NOMO-1 treated with DMSO at 0.1 percent for 48 hours (cell line): ENCODE results near the gene NSMCE1.

ENCODE experiments used
- DNase-seq: peaks from one replicate; lab custom pipeline; 2025; ENCODE audit not compliant: unreplicated experiment; lab: John Stamatoyannopoulos, UW

Gene NSMCE1

GRCh38 chr16:27232901-27233625, 35.5 kb downstream of the NSMCE1 start:
- no peak for DNase-seq

DNA sequence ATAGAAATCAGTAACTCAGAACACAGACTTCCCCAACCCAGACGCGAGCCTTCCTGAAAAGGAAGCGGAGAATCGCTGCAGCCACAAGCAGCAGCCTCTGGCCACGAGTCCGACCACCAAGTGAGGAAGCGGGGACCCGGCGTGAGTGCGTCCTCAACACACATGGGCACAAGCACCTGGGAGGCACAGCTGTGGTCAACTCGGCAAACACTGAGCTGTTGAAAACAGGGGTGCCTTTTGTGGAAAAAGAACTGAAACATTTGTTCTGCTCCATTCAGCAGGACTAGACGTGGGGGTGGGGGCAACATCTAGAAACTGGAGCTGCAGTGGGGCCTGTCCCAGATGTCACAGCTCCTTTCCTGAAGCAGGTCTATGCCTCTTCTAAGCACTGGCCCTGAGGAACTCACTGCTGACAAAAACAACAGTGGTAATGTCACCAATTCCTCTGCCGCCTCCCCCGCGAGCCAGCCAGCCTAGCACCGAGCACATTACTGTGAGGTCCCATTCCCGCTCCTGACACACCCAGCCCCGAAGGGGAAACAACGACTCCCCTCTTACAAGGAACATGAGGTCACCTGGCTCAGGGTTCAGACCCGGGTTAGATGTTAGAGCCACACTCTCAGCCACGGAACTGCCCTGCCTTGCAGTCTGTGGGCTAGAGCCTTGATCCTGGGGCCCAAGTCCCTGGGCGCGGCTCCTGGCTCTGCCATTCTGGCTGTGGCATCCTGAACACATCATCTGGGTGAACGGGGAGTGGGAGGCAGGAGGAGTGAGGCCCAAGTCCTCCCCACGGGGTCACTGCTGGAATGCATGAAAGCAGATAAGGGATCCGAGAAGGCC, 36.3 kb downstream of the NSMCE1 start:
- DNase-seq: no peak

- DNase-seq: no peak
Observed at GRCh38 chr16:27231692-27232060, 36.9 kb downstream of the NSMCE1 start.

DNA sequence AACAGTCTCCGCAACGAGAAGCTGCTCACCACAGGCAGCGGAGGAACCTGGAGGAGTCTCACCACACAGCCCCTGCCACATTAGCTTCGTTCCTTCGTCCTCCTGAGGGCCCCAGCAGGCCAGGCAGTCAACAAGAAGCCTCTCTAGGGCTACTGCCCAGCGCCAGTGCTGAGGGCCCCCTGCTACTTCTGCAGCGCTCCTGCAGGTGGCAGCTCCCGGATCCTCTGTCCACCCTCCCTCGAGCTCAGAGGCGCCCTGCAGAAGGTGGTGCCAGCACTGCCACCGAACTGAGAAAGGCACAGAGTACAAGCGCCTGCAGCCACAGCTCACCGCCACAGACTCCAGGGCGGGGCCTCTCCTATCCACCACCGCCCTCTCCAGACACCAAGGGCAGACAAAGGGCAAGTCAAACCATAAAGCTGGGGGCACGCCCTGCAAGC, 38.0 kb downstream of the NSMCE1 start:
- no peak for DNase-seq

- DNase-seq: no peak
Observed at GRCh38 chr16:27229891-27230470, 38.6 kb downstream of the NSMCE1 start.

DNA sequence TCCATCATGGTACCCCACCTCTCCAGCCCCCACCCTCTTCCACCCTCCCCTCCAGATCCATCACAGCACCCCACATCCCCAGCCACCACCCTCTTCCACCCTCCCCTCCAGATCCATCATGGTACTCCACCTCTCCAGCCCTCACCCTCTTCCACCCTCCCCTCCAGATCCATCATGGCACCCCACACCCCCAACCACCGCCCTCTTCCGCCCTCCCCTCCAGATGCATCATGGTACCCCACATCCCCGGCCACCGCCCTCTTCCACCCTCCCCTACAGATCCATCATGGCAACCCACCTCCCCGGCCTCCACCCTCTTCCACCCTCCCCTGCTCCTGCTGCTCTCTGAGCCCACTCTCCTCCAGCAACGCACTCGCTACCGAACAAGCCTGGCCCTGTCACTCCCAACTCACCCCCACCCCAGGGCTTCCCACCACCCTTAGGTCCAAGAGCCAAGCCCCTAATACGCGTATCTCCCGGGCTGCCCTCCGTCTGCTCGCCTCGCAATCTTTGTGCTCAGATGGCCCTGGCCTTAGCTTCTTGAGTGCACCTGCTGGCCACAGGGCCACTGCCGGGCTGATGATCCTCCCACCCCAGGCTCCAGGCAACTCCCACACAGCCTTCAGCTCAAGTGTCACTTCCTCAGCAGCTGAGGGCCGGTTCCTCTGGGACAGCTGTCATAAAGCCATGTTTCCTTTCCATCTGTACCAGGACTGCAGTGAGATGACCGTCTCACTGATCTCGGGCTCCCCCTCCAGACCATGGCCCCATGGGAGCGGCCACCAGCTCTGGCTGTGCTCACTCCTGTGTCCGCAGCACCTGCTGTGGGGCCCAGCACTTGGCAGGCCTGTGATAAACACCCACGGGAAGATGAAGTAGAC, 39.7 kb downstream of the NSMCE1 start:
- no peak for DNase-seq

DNA sequence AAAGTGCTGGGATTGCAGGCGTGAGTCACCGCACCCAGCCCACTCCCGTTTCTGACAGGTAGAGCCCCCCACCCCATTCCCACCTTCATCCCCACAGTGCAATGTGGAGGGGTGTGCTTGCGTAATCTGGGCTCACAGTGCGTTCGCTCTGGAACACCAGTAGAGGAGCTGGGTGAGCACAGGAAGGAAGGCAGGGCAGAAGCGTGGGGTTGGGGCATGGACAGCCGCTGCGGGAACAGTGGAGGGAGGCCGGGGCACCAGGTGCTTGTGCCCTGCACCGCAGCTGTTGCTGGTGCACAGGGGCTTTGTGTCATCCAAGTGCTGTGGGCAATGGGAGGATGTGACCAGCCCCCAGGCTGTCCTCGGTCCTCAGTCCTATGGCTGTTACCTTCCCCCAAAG, 40.5 kb downstream of the NSMCE1 start:
- DNase-seq: no peak

DNA sequence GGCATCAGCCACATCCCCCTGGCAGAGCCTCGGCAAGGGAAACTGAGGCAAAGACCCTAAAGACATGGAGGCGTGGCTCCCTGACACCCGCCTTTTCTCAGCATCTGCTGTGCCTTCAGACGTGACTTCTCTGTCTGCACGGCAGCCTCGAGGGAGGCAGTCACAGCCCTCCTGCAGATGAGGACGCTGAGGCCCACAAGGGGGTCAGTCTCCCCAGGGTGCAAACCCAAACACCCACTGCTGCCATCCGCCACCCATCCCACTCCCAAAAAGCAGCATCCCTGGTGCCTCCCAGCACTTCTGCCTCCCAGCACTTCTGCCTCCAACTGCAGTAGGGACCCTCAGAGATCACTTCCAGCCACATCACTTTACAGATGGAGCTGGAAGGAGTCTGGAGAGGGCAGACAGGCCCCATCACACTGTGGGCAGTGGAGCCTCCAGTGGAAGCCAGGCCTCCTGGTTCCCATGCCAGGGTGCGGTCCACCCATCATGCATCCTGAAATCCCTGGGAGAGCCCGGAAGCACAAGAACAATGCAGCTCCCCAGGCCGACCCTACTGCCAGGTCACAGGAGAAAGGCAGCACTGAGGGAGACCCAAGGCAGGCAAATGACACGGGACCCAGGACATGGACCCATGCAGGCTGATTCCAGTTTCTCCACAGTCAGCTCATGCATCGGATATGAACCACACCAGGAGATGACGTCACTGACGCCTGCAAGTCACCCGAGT, 41.4 kb downstream of the NSMCE1 start:
- no peak for DNase-seq

DNA sequence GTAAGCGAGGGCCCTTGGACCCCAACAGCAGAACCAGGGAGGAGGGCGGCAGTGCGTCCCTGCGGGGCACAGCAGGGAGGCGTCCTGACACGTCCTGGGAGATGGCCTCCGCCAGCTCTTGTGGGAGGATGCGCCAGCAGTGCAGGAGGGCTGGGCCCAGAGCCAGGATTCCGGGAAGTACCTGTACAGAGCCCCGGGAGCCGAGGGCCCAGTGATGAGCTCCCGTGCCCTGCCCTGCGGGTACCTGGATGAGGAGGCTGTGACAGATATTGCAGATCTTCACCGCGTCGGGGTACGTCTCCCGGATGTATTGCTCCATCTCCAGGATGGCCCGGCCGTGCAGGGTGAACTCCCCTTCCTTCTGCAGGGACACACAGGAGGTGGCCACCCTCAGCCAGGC, 42.1 kb downstream of the NSMCE1 start:
- no peak for DNase-seq

DNA sequence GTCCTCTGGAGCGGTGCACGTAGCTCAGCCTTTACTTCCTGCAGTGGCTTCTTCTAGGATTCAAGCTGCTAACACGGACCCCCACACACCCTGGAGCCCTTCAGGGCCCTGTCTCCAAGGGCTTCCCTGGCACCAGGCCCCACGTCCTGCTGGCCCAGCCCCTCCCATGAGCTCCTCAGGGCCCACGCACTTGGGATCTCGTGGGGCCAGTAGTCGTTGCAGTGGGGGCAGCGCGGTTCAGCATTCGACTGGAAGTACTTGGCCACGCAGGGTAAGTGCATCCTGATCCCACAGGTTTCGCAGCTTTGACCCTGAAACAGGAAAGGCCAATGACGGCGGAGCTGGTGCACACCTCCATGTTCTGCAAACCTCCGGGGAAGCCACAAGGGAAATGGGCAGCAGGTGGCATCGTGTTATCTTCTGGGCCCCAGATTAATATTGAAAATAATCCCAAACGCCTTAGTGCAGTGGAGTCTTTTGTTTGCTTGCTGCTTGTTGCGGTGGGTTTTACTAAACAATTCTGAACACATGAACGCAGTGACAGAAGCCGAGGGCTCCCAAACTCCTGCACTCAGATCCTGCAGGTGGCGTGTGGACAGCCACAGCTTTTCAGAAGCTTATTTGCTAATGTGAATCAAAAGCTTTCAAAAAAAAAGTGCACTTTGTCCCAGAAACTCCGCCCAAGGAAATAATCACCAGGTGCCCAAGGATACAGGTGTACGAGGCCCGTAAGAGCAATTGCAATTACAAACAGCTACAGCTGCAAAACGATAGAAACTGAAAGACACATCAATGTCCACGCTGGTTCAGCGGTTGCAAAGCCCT, 42.8 kb downstream of the NSMCE1 start:
- DNase-seq: no peak

DNA sequence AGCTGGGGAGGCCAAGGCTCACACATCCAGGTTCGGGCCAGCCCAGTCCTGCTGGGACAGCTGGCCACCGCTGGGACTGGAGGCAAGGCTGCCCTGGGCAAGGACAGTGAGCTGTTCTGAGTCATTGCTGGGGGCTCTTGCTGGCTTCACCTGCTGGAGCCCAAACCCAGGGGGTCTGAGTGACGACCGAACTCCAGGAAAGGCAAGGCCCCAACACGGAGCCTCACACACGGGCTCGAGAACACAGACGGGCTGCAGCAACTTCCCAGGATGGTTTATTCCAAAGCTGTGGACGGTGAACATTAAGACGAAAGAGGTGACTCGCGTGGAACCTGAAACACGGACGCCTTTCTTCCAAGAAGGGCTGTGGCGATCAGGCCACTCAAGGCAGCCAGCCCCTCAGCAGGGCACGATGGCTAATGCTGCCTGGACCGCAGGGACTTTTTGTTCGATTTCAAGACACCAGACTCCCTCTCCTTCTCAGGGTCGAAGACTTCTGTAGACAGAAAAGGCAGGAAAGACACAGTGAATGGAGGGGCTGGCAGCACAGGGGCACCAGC, 43.8 kb downstream of the NSMCE1 start:
- DNase-seq: no peak

- DNase-seq: no peak
Observed at GRCh38 chr16:27224271-27224737, 44.3 kb downstream of the NSMCE1 start.

DNA sequence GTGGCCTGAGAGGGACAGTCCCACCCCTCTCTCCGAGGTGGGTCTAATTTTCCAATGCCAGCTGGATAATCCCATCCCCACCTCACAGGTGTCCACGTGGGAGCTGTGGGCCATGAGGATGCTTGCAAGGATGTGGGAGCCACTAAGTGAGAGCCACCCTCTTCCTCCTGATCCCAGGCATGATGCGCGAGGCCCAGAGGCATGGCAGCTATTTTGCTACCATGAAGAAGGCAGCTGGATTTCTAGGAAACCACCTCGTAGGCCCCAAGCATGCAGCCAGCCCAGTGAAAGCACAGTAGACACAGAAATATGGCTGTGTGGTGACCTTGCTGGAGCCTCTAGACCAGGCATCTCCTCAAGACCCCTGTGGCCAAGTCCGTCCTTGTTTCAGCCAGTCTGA, 44.9 kb downstream of the NSMCE1 start:
- DNase-seq: no peak

DNA sequence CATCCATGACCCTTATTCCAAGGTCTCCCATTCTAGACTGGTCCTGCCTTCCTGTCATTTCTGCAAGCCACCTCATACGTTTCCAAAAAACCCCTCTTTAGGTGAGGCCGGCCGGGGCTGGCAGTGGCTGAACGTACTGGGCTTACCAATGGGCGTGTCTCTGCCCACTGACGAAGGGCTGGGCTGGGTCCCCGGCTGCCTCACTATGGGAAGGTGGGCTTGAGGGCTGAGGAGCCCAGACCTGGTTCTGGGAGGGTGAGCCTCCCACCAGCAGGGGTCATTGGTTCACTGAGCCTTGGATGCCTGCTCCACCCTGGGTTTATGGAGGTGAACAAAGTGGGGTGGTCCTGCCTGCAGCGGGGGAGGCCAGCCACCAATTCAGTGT, 45.4 kb downstream of the NSMCE1 start:
- DNase-seq: no peak

DNA sequence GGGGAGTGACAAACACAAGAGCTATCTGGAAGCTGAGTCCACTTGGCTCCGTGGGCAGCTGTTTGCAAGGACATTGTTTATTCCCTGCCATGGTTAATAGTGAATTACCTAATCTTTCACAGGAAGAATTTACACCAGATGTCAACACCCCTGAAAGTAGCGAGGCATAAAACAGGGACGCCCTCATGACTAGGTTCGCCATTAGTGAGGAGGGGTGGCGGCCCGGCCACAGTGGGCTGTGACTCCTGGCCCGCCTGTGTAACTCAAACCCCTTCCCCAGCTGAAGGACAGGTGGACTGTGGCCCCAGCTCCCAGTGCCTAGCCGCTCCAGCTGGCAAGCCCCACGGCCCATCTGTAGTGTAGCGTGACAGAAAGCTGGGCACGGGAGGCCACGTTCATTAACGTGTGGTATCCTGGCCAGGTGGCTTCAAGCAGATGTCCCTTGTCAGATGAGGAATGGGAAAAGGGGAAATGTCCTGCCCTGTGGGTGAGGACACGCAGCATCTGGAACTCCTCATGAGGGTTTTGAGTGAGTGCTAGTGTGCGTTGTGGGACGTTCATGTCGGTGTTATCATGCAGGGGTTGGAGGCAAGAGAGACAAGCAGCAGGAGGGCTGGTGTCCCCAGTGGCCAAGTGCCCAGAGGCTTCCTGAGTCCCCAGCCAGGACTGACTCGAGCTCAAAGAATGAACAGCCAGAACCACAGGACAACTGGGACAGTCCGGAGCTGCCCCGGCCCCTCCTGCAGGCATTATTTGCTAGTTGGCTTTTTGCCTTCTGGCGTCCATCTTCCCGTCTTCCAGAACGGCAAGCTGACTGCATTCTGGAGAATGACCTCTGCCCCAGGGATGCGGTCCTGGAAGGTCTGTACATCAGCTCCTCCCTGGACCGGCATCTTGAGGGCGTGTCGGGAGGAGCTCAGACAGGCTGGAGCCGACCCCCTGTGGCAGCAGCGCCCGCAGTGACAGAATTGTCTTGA, 46.0 kb downstream of the NSMCE1 start:
- no peak for DNase-seq

DNA sequence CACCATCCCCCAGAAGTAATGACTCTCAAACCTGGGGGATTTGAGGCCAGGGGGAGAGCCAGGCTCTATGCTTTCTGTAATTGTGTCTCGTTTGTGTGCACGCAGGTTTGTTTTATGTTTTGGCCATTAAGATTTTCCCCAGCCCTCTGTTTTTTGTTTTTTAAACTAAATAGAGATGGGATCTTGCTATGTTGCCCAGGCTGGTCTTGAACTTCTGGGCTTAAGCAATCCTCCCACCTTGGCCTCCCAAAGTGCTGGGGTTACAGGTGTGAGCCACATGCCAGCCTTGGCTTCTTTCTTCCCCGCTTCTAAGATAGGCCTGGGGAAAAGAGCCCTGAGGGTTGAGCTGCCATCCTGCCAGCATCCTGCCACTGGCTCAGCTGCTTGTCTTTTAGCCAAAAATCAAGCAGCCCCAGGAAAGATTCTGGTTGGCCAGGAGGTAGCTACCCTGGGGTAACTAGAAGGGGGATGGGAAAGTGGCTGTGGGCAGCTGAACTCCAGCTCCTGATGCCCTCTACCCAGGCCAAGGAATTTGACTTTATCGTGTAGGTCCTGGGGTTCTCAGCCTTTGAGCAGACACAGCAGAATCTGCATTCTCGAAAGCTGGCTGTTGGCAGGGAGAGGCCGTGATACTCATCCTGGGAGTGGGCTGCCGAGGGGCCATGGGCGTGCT, 46.9 kb downstream of the NSMCE1 start:
- no peak for DNase-seq

DNA sequence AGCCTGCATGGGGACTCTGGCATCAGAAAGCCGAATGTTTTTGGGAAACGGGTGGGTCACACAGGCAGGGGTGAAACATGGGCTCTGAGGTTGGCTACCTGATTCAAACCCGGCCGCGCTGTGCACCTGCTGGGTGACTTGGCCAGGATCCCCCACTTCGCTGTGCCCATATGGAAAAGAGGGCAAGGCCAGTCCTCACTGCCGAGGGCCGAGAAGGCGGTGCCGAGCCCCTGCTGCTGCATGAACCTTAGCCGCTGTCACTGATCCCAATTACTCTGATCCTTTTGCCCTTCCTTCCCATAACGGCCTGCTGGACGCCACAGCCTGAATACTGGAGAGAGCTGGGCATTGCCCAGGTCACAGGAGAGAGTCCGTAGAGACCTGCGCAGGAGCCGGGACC, 47.6 kb downstream of the NSMCE1 start:
- DNase-seq: no peak

- DNase-seq: no peak
Observed at GRCh38 chr16:27220527-27220926, 48.0 kb downstream of the NSMCE1 start.
